GM18520 (cell line): ENCODE data around the gene ECEL1.
"Not testable (repeated sequence)": the region's sequence is repeated elsewhere in the genome, so short reads cannot be mapped to it uniquely, and the experiment has no call there.

ENCODE experiments used
- ATAC-seq: cut with Tn5 transposase; IDR thresholded peaks from one replicate; pipeline ENCODE4 v1.9.1; 2021; ENCODE audit not compliant: unreplicated experiment

The ECEL1 gene

GRCh38 chr2:232444409-232445148 is 43.1 kb downstream of the ECEL1 start:
- no peak for ATAC-seq

GRCh38 chr2:232443669-232444408 is 43.8 kb downstream of the ECEL1 start:
- ATAC-seq: not testable (repeated sequence)

GRCh38 chr2:232443047-232443446 is 44.6 kb downstream of the ECEL1 start:
- ATAC-seq: not testable (repeated sequence)

DNA sequence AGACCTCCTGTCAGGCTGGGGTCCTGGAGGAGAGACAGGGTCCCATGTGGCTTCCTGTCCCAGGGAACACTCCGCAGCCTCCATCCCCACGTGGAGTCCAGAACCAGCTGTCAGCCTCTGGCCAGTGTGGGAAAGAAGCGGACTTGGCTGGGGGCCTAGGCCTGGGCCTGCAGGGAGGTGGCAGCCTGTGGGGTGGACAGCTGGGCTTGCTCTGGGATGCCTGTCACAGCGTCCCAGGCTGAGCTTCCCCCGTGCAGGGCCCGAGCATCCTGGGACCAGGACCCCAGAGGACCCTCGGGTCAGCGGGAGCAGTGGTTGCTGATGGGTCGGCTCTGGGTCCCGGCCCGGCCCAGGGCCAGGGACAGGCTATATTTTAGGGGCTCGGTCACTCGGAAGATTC is 45.2 kb downstream of the ECEL1 start:
- ATAC-seq: not testable (repeated sequence)

DNA sequence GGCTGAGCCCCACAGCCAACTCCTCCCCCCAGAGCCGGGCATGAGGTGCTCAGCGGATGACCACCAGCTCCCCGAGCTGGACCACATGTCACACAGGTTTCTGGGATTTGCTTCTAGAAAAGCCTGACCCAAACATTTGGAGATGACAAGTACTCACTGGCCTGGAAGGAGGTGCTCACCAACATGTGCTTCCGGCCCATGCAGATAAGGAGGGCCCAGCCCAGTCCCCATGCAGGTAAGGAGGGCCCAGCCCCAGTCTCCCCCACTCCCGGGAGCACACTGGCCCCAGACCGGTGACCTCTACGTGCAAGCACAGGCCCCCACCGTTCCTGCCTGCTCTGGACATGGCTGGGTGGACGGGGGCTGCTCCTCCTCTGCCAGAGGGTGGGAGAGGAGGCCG is 45.7 kb downstream of the ECEL1 start:
- ATAC-seq: not testable (repeated sequence)

DNA sequence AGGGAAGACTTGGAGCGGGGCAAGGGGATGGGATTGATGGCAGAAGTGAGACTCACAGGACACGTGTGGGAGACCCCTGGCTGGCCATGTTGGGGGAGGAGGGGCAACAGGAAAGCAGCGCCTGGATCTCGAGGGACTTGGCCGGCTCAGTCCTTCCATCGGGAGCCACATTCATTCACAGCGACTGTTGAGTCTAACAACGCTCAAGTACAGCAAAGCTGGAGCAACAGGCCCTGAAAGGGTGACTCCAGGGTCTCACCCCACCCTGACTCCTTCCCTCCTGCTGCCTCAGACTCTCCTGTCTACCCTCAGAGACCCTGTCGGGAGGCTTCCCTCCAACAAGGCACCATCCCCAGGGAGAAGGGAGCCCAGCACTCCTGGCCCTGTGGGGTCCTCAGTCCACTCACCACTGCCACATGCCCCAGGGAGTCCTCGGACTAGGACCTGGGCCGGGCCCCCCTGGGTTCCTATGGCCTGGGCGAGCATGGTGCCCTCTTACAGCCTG is 46.4 kb downstream of the ECEL1 start:
- ATAC-seq: no peak

GRCh38 chr2:232440220-232441018 is 47.2 kb downstream of the ECEL1 start:
- peak; percentile 81 for ATAC-seq

GRCh38 chr2:232439758-232440135 is 47.9 kb downstream of the ECEL1 start:
- no peak for ATAC-seq

DNA sequence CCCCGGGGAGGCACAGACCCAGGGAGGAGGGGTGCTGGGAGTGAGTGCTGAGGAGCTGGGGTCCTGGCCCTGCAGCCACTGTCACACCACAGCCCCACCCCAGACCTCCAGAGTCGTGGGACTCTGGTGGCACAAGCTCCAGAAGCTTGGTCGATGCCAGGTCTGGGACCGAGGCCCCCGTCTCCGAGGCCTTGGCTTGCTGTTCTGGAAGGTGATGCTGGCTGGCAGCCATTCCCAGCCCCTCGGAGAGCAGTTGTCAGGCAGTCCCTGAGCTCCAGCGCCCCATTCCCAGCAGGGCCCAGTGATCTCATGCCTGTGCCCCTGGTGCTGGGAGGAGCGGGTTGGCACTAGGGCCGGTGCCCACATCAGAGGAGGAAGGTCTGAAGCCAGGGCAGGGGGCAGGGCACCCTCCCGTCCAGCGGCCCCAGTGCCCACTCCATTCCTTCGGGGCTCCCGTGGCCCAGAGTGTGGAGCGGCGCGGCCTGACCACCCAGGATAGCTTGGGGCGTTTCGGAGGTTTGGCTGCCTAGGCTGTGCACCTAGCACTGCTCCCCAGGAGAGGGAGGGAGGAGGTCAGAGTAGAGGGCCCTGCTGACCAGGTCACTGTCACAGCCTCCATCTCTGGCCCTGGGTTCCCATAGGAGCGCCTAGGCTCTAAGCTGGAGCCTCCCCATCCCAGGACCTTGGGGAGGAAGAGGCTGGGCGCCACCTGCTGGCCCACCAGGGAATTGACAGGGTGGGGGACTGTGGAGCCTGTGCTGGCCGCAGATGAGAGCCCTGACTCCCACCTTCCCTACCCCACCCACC is 48.5 kb downstream of the ECEL1 start:
- no peak for ATAC-seq

- no peak for ATAC-seq
These were observed 49.5 kb downstream of the ECEL1 start for GRCh38 chr2:232438091-232438490.

GRCh38 chr2:232437195-232437571 is 50.5 kb downstream of the ECEL1 start:
- ATAC-seq: no peak

DNA sequence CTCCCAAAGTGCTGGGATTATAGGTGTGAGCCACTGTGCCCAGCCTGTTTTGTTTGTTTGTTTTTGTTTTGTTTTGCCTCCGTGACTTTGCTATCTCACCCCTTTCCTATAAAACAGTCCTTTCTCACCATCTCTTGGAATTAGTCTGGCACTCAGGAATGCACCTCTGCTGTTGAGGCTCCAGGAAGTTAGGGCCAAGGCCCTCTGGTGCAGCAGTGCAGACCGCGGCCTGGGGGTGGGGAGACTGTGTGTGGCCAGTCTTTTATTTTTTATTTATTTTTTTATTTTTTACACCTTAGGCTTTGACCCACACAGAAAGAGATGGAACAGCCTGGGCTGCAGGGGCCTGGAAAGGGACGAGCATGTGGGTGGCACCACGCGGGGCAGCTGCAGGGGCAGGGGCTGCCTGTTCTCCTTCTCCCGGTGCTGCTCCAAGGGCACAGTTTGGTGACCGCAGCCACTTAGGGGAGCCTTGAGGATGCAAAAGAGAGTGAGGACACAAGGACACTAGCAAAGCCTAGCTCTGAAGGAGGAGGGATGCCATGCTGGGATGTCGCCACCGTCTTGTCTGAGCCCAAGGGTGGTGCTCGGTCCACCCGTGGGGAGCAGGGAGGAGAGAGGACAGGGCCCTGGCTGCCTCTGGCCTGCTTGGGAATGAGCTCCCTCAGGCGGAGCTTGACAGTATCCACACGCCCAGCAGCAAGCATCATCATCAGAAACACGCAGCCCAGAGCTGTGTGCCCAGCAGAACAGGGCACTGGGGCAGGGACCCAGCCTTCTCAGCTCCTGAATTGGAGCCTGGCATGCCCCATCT is 51.0 kb downstream of the ECEL1 start:
- ATAC-seq: no peak

- no peak for ATAC-seq
These were observed 51.8 kb downstream of the ECEL1 start for GRCh38 chr2:232435805-232436204.

- ATAC-seq: no peak
These were observed 52.3 kb downstream of the ECEL1 start for GRCh38 chr2:232435375-232435648.

- ATAC-seq: no peak
These were observed 52.9 kb downstream of the ECEL1 start for GRCh38 chr2:232434563-232435374.

GRCh38 chr2:232434091-232434490 is 53.5 kb downstream of the ECEL1 start:
- no peak for ATAC-seq

- not testable (repeated sequence) for ATAC-seq
These were observed 54.0 kb downstream of the ECEL1 start for GRCh38 chr2:232433622-232434021.

DNA sequence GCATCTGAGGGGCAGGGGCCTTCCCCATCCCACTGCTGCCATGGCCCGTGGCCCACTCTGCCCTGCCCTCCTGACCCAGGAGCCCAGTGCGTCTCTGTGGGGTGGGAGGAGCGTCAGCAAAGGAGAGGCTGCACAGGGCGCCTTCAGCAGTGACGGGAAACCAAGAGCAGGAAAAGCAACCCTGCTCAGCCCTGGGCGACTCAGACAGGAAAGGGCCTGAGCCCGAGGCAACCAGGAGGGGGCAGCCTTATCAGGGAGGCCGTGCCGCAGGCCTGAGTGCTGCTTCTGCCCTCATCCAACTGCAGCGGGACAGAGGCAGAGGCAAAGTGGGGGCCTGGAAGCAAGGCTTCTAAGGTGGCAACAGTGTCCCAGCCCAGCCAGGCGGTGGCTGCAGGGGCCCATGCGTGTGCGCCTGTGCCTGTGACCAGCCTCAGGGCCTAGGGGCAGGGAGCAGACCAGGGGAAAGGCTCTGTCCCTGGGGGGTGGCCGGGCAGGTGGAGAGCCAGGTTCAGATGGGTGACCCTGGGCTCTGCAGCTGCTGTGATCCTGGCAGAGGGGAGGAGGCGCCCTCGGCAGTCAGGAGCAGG is 54.9 kb downstream of the ECEL1 start:
- ATAC-seq: no peak
